Adrenal gland (tissue), 5 donors: Measurements from ENCODE around the gene ABCC4.

Source experiments
- POLR2A ChIP-seq, 2 donors: fragments of 450-650 bp; IDR thresholded peaks; one replicate each; pipeline ENCODE4 v1.6.1; 2017; ENCODE audit warnings: antibody characterized with exemption in 2 of 2, mild to moderate bottlenecking in 2 of 2, moderate library complexity in 1 of 2
- TF ChIP-seq, protein P1 (sequence below), 6 experiments: fragments of 450-650 bp in 4 of 6; fragments of 200-600 bp in 2 of 6; sonication (generic) in 1 of 6; IDR thresholded peaks; 1 replicate in 5 of 6; 2 replicates in 1 of 6; pipeline versions ENCODE4 v1.5.1 to v1.8.0; 2016 to 2021; ENCODE audit warnings: antibody characterized with exemption in 6 of 6, mild to moderate bottlenecking in 2 of 6, moderate library complexity in 1 of 6
- donor health status: DM: no; HTN: no; CAD: no.

DNA sequence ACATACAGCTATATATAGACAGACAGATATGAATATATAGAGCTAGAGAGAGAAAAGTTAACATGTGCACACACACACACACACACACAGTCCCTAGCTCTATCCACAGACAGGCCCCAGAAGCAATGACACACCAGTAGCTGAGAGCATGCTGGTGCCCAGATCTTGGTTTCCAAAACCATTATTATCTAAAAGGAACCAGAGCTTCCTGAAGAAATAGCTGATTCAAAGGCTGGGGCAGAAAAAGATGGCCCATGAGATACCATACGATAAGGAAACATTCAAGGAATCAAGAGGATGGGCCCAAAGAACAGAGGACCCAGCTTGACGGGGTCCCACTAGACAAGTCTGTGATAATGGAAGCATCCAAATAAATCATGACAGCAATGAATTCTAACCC is 53.4 kb downstream of the ABCC4 start:
- TF ChIP-seq, protein P1, sequence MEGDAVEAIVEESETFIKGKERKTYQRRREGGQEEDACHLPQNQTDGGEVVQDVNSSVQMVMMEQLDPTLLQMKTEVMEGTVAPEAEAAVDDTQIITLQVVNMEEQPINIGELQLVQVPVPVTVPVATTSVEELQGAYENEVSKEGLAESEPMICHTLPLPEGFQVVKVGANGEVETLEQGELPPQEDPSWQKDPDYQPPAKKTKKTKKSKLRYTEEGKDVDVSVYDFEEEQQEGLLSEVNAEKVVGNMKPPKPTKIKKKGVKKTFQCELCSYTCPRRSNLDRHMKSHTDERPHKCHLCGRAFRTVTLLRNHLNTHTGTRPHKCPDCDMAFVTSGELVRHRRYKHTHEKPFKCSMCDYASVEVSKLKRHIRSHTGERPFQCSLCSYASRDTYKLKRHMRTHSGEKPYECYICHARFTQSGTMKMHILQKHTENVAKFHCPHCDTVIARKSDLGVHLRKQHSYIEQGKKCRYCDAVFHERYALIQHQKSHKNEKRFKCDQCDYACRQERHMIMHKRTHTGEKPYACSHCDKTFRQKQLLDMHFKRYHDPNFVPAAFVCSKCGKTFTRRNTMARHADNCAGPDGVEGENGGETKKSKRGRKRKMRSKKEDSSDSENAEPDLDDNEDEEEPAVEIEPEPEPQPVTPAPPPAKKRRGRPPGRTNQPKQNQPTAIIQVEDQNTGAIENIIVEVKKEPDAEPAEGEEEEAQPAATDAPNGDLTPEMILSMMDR (IDR thresholded peaks at IDR 0.05) = no peak
- TF ChIP-seq POLR2A (IDR thresholded peaks at IDR 0.05) = no peak
